Measurements from ENCODE around the gene FILIP1.

The FILIP1 gene

DNA sequence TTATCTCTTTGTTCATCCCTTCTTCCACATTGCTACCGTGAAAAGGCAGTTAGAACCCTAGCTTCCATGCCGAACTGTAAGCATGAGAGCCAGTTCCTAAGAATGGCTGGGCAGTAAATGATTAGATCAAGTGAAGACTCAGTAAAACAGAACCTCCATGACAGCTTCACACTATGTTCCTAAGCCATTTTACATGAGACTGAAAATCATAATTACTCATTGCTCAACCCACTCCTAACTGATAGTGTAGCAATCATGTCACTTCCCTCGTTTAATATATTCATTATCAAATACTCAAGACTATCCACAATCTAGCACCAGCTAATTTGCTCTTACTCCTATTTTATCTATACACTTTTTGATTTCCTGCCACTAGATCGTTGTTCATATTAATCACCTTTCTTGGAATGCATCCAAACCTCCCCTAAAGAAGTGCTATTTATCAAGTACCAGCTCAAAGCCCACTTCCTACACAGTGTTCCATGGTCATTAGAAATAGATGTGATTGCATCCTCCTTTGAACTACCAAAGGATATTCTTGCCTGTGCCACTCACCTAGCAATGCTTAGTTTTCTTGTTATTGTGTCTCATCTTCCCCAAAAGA is 215.0 kb downstream of the FILIP1 start:
- Histone ChIP-seq H3K18ac (ENCODE audit: low read depth in 1 of 2, low read length in 2 of 2) (no peak overlapping the region), H4K8ac (ENCODE audit: low read length) (no peak overlapping the region), H3K4me3 (ENCODE audit: insufficient read depth in 1 of 2, low read depth in 1 of 2, low read length in 2 of 2) (no peak overlapping the region), H3K36me3 (ENCODE audit: control insufficient read depth in 1 of 2, insufficient read depth in 2 of 2, low read depth in 1 of 2, low read length in 2 of 2) (peaks cover 0 to 4% of the 10 kb centered on the region in 2 experiments), H2AK5ac (ENCODE audit: low read length, severe bottlenecking) (no peak overlapping the region), H3K4me2 (ENCODE audit: low read length, poor library complexity, severe bottlenecking) (no peak overlapping the region), H3K9me3 (ENCODE audit: control insufficient read depth, low read length) (no peaks in the 10 kb centered on the region), H3K14ac (ENCODE audit: low read length in 2 of 2) (no peak overlapping the region), H3K9ac (ENCODE audit: low read length) (no peak overlapping the region), H2BK120ac (ENCODE audit: low read depth, low read length) (no peak overlapping the region), H3K23ac (ENCODE audit: low read length in 2 of 2) (no peak overlapping the region), H3K4ac (ENCODE audit: low read depth in 1 of 2, low read length in 2 of 2) (no peak overlapping the region), H2AFZ (ENCODE audit: low read depth, low read length) (no peak overlapping the region), H2BK5ac (ENCODE audit: low read depth, low read length, poor library complexity, severe bottlenecking) (no peak overlapping the region), H3K27ac (ENCODE audit: low read length, poor library complexity, severe bottlenecking) (no peak overlapping the region), H2BK12ac (ENCODE audit: low read length in 2 of 2) (no peak overlapping the region), H3K79me1 (replicated peaks; ENCODE audit: low read length, poor library complexity, severe bottlenecking) (no peaks in the 10 kb centered on the region), H3K27me3 (ENCODE audit: control insufficient read depth in 1 of 2, insufficient read depth in 1 of 2, low read length in 2 of 2) (no peaks in the 10 kb centered on the region), H4K91ac (ENCODE audit: low read length) (no peak overlapping the region), H2BK15ac (ENCODE audit: low read depth, poor library complexity, severe bottlenecking) (no peak overlapping the region), H3K4me1 (ENCODE audit: control insufficient read depth, insufficient read depth, low read depth, low read length) (peaks cover 4% of the 10 kb centered on the region)
- 82% methylated on average over 4 of the region's 4 CpGs for WGBS
- DNase-seq: no peak

GRCh38 chr6:75275067-75275466 is 218.5 kb downstream of the FILIP1 start:
- no peak overlapping the region for H3K4me2 ChIP-seq (ENCODE audit: low read length, poor library complexity, severe bottlenecking)
- no peak overlapping the region for H3K4me3 ChIP-seq (ENCODE audit: insufficient read depth in 1 of 2, low read depth in 1 of 2, low read length in 2 of 2)

GRCh38 chr6:75273009-75273408 is 220.6 kb downstream of the FILIP1 start:
- H3K27me3 ChIP-seq (ENCODE audit: control insufficient read depth in 1 of 2, insufficient read depth in 1 of 2, low read length in 2 of 2): no peaks in the 10 kb centered on the region
- no peak overlapping the region for H4K8ac ChIP-seq (ENCODE audit: low read length)
- no peaks in the 10 kb centered on the region for H3K9me3 ChIP-seq (ENCODE audit: control insufficient read depth, low read length)
- no peak overlapping the region for H3K4me2 ChIP-seq (ENCODE audit: low read length, poor library complexity, severe bottlenecking)
- peak overlapping the region; percentile 37 for H3K18ac ChIP-seq (ENCODE audit: low read depth in 1 of 2, low read length in 2 of 2)
- no peak overlapping the region for H2BK5ac ChIP-seq (ENCODE audit: low read depth, low read length, poor library complexity, severe bottlenecking)
- H3K4me1 ChIP-seq (ENCODE audit: control insufficient read depth, insufficient read depth, low read depth, low read length): peaks cover 4% of the 10 kb centered on the region
- H2BK15ac ChIP-seq (ENCODE audit: low read depth, poor library complexity, severe bottlenecking): no peak overlapping the region
- no peak overlapping the region for H3K4me3 ChIP-seq (ENCODE audit: insufficient read depth in 1 of 2, low read depth in 1 of 2, low read length in 2 of 2)
- no peak overlapping the region for H2AK5ac ChIP-seq (ENCODE audit: low read length, severe bottlenecking)
- H3K4ac ChIP-seq (ENCODE audit: low read depth in 1 of 2, low read length in 2 of 2): peak overlapping the region in 1 of 2 experiments; percentile 54
- WGBS: 83% methylated on average over 4 of the region's 4 CpGs
- H2AFZ ChIP-seq (ENCODE audit: low read depth, low read length): no peak overlapping the region
- no peak overlapping the region for H4K91ac ChIP-seq (ENCODE audit: low read length)
- no peak overlapping the region for H3K14ac ChIP-seq (ENCODE audit: low read length in 2 of 2)
- peak; percentile 72 for DNase-seq
- peak overlapping the region; percentile 72 for H3K9ac ChIP-seq (ENCODE audit: low read length)
- H2BK12ac ChIP-seq (ENCODE audit: low read length in 2 of 2): no peak overlapping the region
- H3K36me3 ChIP-seq (ENCODE audit: control insufficient read depth in 1 of 2, insufficient read depth in 2 of 2, low read depth in 1 of 2, low read length in 2 of 2): peaks cover 6 to 34% of the 10 kb centered on the region in 2 experiments
- H3K79me1 ChIP-seq (replicated peaks; ENCODE audit: low read length, poor library complexity, severe bottlenecking): peaks cover 2% of the 10 kb centered on the region
- H3K27ac ChIP-seq (ENCODE audit: low read length, poor library complexity, severe bottlenecking): peak overlapping the region; percentile 45
- H2BK120ac ChIP-seq (ENCODE audit: low read depth, low read length): no peak overlapping the region
- H3K23ac ChIP-seq (ENCODE audit: low read length in 2 of 2): no peak overlapping the region

More at GRCh38 chr6:75275067-75275466, 218.5 kb downstream of the FILIP1 start:
- Histone ChIP-seq H4K8ac (ENCODE audit: low read length) (no peak overlapping the region), H2BK12ac (ENCODE audit: low read length in 2 of 2) (no peak overlapping the region), H3K23ac (ENCODE audit: low read length in 2 of 2) (no peak overlapping the region), H3K4ac (ENCODE audit: low read depth in 1 of 2, low read length in 2 of 2) (no peak overlapping the region), H2BK120ac (ENCODE audit: low read depth, low read length) (no peak overlapping the region), H3K14ac (ENCODE audit: low read length in 2 of 2) (no peak overlapping the region), H3K27ac (ENCODE audit: low read length, poor library complexity, severe bottlenecking) (no peak overlapping the region), H3K79me1 (replicated peaks; ENCODE audit: low read length, poor library complexity, severe bottlenecking) (no peaks in the 10 kb centered on the region), H3K27me3 (ENCODE audit: control insufficient read depth in 1 of 2, insufficient read depth in 1 of 2, low read length in 2 of 2) (no peaks in the 10 kb centered on the region), H4K91ac (ENCODE audit: low read length) (no peak overlapping the region), H3K36me3 (ENCODE audit: control insufficient read depth in 1 of 2, insufficient read depth in 2 of 2, low read depth in 1 of 2, low read length in 2 of 2) (peaks cover 6 to 28% of the 10 kb centered on the region in 2 experiments), H3K9me3 (ENCODE audit: control insufficient read depth, low read length) (no peaks in the 10 kb centered on the region), H2AK5ac (ENCODE audit: low read length, severe bottlenecking) (no peak overlapping the region), H3K18ac (ENCODE audit: low read depth in 1 of 2, low read length in 2 of 2) (no peak overlapping the region), H3K4me1 (ENCODE audit: control insufficient read depth, insufficient read depth, low read depth, low read length) (peaks cover 4% of the 10 kb centered on the region), H3K9ac (ENCODE audit: low read length) (peak overlapping the region; percentile 50), H2AFZ (ENCODE audit: low read depth, low read length) (no peak overlapping the region), H2BK15ac (ENCODE audit: low read depth, poor library complexity, severe bottlenecking) (no peak overlapping the region), H2BK5ac (ENCODE audit: low read depth, low read length, poor library complexity, severe bottlenecking) (no peak overlapping the region)
- DNase-seq: peak; percentile 89

DNA sequence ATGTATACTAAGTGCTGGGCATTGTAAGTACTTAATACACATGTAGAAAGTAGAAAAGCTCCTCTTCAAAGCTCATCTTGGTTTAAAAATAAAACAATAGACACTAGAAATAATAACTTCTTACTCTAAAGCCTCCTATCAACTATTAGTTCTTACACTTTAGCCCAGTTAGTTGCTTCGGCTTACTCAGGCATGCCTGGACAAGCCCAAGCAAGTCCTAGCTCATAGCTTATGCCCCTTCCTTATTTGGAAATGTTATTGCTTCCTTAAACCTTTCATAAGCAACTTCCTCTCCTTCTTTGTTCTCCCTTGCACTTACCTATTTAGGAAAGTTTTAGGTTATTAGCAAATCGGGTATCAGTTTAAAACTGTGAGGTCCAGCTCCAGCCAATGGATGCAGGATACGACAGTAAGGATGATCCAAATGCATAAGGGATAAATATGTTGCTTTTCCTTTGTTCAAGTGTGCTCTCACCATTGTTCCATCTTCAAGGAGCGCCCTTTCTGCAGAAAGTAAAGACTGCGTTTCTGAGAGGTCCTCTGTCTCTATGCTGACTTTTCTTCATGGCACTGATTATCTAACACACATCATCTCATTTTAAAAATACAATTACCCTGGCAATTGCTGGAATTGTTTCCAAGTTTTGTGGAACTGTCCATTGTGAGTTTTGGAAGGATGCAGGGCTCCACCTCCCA is 221.3 kb downstream of the FILIP1 start:
- H3K23ac ChIP-seq (ENCODE audit: low read length in 2 of 2): no peak overlapping the region
- H2BK15ac ChIP-seq (ENCODE audit: low read depth, poor library complexity, severe bottlenecking): no peak overlapping the region
- no peak overlapping the region for H2BK5ac ChIP-seq (ENCODE audit: low read depth, low read length, poor library complexity, severe bottlenecking)
- H3K9ac ChIP-seq (ENCODE audit: low read length): peak overlapping the region; percentile 72
- H3K18ac ChIP-seq (ENCODE audit: low read depth in 1 of 2, low read length in 2 of 2): peak overlapping the region; percentile 37 to 64
- H3K4ac ChIP-seq (ENCODE audit: low read depth in 1 of 2, low read length in 2 of 2): peak overlapping the region in 1 of 2 experiments; percentile 54
- H3K4me3 ChIP-seq (ENCODE audit: insufficient read depth in 1 of 2, low read depth in 1 of 2, low read length in 2 of 2): no peak overlapping the region
- H2BK12ac ChIP-seq (ENCODE audit: low read length in 2 of 2): no peak overlapping the region
- peaks cover 6 to 34% of the 10 kb centered on the region in 2 experiments for H3K36me3 ChIP-seq (ENCODE audit: control insufficient read depth in 1 of 2, insufficient read depth in 2 of 2, low read depth in 1 of 2, low read length in 2 of 2)
- H3K27me3 ChIP-seq (ENCODE audit: control insufficient read depth in 1 of 2, insufficient read depth in 1 of 2, low read length in 2 of 2): no peaks in the 10 kb centered on the region
- H3K14ac ChIP-seq (ENCODE audit: low read length in 2 of 2): no peak overlapping the region
- no peak overlapping the region for H3K4me2 ChIP-seq (ENCODE audit: low read length, poor library complexity, severe bottlenecking)
- H3K79me1 ChIP-seq (replicated peaks; ENCODE audit: low read length, poor library complexity, severe bottlenecking): peaks cover 2% of the 10 kb centered on the region
- H2AFZ ChIP-seq (ENCODE audit: low read depth, low read length): no peak overlapping the region
- H4K91ac ChIP-seq (ENCODE audit: low read length): peak overlapping the region; percentile 14
- no peak overlapping the region for H2BK120ac ChIP-seq (ENCODE audit: low read depth, low read length)
- no peaks in the 10 kb centered on the region for H3K9me3 ChIP-seq (ENCODE audit: control insufficient read depth, low read length)
- H3K4me1 ChIP-seq (ENCODE audit: control insufficient read depth, insufficient read depth, low read depth, low read length): peaks cover under 1% of the 10 kb centered on the region
- no peak overlapping the region for H2AK5ac ChIP-seq (ENCODE audit: low read length, severe bottlenecking)
- 96% methylated on average over 5 of the region's 5 CpGs for WGBS
- H4K8ac ChIP-seq (ENCODE audit: low read length): no peak overlapping the region
- peak; percentile 48 for DNase-seq
- peak overlapping the region; percentile 50 for H3K27ac ChIP-seq (ENCODE audit: low read length, poor library complexity, severe bottlenecking)

All from mesenchymal stem cell (in vitro differentiated cells and primary cell).